IPS DF 19.7 (cell line): ENCODE measurements around the gene POU3F2.

Experiments
- DNase-seq: peaks from one replicate; pipeline ENCODE4 v3.0.0-alpha.2; 2013; ENCODE audit warnings: low read depth, low spot score

Gene POU3F2

DNA sequence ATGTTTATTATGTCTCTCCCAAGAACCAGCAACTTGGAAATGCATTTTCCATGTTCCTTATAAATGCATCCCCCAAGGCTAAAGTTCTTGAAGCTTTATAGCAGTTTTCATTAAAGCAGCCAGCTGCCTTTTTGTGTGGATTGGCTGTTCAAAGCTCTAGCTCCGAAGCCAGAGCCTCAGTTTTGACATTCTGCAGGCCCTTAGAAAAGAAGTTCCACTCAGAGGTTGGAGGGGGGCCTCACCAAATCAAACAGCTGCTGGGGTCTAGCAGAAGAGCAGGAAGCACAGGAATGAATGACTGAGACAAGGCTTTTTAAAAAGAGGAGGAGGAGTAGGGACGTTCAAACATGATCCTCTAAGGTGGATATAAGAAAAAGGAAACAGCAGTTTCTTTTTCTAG is 4.2 kb upstream of the POU3F2 start:
- no peak for DNase-seq

DNA sequence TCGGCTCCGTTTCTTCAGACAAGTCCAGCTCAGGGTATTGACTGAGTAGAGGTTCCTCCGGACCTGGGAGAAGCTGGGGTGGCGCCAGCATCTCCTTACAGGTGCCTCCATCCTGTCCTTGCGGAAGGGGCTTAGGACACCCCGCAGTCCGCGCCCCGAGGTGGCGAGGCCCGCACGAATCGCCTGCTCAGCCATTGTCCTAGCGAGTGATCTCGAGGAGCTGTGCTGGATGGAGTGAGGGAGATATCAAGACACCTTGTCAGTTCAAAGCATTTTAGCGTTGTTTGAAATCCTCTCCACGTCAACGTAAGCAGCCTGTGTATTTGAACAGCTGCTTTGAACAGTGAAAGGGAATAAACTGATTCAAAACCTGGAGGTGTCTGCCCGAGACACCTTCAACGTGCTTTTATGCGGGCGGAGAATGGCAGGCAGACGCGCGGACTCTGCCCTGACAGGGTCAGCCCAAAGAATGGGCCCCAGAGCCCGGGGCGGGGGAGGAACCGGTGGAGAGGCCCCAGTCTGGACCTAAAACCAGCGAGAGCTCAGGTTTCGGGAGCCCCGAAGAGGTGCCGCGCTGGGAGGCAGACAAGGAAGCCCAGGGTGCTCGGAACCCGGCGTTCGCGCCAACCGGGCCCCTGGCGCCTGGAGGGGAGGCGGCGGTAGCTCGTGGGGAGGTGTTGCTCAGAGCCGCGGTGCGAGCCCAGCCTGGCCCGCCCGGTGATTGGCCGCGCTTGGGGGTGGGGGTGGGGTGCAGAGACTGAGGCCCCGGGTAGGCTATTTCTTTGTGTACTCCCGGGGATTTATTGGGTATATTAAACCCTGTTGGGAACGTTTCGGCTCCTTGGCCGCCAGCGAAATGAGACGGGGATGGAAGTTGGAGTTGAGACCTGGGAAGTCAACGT is 3.1 kb upstream of the POU3F2 start:
- DNase-seq: no peak

DNA sequence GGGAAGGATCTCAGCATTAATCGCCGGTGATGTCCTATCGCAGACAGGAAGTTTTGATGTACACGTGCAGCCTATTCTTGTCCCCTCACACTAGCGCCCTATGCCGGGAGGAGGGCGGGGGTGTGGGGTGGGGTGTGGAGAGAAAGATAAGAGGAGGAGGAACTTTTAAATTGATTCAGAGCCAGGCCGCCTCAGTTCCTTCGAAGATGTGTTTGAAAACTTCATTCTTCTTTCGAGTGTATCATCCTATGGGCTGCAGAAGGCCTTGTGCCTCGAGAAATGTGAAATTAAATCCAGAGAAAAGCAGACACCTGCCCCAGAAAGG is 2.5 kb upstream of the POU3F2 start:
- DNase-seq: no peak

DNA sequence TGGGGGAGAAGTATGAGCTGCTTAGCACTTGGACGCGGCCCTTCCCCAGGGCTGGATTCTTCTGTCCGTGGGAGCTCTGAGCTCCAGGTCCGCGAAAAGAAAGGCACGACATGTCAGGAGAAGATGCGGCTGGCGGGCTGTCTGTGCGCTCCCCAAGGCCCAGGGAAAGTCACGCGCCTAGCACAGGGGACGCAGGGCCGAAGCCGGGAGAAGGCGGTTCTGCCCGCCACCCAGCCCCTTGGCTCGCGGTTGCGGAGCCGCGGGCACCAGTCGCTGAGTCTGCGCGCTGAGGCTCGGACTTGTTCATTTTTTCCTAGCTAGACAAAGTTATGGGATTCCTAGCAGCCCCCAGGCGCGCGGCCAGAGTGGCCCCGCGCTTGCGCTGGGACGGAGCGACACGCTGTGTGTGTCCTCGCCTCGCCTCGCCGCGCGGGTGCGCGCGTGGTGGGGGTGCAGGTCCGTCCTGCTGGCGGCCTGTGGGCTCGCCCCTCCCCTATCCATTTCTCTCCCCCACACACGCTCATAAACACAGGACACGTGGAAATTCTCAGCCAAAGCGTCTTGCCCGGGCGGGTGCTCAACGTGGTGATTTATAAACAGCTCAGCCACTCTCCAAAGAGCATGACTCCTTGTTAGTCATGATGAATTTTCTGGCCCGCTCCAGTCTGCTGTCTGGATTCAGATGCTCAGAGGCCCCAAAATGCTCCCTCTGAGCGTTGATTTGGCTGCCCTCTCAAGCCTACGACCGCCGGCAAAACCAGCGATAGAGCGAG is 1.9 kb upstream of the POU3F2 start:
- DNase-seq: no peak

DNA sequence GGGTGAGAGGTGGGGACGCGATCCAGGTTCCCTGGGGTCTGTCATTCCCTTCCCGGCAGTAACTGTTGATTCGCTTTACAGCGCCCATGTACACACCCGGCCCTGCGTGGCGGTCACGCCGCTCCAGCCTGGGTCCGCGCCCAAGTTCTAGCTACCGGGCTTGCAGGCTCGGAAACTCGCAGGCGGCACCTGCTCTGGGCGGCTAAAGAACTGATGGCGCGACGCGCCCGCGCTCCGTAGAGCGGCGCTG is 1.4 kb upstream of the POU3F2 start:
- DNase-seq: no peak

DNA sequence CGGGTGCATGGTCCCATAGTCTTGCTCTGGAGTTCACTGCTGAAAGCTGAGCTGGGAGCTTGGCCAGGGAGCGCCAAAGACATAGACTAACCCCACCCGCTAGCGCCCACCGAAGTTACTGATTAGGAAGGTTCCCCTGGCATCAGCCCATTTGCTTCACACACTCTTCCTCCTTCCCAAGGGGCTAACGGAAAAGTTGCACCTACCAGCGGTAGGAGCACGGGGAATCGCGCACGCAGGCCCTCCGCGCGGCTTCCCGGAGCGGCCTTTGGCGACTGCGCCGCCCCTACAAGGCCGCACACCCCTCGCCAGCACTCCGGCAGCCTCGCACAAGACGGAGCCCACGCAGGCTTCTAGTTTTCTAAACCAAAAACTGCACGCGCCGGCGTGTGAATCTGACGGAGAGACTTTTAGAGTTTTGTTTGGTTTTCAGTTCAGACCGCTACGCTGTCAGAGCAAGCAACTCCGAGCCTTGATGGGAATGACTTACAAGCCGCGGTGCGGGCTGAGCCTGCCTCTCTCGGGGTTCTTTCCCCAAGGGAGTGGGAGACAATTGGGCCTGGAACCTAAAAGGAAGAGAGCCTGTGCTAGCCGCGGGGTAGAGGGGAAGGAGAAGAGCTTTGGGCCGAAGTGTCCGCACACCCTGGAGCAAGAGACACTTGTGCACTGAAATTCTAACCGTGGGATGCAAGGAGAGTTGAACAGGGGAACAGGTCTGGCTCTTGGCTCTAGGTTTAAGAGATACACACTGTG is 891 bp upstream of the POU3F2 start:
- DNase-seq: no peak

DNA sequence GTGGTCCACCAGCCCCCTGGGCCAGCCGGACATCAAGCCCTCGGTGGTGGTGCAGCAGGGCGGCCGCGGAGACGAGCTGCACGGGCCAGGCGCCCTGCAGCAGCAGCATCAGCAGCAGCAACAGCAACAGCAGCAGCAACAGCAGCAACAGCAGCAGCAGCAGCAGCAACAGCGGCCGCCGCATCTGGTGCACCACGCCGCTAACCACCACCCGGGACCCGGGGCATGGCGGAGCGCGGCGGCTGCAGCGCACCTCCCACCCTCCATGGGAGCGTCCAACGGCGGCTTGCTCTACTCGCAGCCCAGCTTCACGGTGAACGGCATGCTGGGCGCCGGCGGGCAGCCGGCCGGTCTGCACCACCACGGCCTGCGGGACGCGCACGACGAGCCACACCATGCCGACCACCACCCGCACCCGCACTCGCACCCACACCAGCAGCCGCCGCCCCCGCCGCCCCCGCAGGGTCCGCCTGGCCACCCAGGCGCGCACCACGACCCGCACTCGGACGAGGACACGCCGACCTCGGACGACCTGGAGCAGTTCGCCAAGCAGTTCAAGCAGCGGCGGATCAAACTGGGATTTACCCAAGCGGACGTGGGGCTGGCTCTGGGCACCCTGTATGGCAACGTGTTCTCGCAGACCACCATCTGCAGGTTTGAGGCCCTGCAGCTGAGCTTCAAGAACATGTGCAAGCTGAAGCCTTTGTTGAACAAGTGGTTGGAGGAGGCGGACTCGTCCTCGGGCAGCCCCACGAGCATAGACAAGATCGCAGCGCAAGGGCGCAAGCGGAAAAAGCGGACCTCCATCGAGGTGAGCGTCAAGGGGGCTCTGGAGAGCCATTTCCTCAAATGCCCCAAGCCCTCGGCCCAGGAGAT is 1.0 kb downstream of the POU3F2 start:
- no peak for DNase-seq

DNA sequence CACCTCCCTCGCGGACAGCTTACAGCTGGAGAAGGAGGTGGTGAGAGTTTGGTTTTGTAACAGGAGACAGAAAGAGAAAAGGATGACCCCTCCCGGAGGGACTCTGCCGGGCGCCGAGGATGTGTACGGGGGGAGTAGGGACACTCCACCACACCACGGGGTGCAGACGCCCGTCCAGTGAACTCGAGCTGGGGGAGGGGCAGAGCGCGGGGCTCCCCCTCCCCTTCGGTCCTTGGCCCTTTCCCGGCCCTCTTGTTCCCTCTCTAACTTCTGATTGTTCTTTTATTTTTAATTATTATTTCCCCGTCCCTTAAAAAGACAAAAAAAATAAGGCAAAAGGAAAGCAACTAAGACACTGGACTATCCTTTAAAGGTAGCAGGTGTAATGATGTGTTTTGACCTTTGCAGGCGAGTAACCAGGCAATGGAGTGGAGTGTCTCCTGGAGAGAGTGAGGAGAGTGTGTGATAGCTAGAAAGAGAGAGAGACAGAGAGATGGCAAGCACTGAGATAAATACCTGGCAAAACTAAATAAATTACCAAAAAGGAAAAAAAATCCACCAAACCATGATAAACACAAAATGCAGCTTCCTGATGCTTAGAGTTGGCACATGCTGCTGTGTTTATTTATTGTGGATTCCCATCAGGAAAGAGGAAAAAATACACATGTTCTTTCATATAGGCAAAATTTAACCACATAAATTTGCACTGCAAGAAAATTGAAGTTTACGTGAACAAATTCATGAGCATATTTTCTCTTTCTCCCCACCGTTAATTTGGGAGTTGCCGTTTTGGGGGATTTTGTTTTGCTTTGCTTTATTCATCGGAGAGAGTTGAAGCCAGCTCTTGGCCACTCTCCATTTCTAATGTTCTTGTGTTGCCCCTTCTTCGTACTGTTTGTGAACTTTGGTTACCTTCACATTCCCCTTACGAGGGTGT is 1.9 kb downstream of the POU3F2 start:
- no peak for DNase-seq

DNA sequence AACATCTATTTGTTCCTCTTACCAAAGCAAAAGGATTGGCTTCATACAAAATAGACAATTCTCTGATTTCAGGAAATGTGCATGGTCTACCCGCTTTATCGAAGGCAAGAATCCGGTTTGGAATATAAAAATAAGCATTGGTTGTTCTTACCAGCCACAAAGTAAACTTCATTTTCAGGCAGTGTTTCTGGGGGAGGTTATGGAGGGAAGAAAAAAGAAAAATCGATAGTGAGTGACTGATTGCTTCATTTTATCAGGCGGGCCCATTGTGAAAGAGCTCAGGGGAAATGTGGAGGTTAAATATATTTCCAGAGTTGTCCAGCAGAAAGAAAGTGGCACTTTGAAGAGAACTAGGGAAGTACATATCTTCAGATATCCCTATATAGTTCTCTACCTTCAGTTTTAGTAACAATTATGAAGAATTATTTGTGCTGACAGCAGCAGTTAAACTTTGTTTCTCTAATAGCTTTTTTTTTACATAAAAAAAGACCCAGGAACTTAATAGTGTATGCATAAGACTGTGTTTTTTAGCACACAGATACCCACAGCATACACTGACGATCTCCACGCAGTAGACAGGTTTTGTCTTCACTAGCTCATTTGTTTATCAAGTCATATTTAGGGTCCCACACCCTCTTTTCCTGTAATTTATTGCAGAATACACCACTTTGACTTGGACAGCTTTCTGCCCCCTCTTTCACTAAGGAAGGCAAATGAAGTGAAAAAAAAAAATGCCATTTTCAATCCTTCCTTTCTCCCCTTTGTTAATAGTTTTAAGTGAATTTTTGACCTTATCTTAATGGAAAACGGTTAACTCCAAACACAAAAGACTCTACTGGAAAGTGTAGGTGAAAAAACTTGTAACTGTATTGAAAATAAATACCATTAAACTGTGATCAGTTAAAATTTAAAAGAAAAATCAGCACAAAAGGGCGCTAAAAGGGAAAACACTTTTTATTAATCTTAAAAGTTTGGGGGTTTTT is 2.9 kb downstream of the POU3F2 start:
- no peak for DNase-seq

DNA sequence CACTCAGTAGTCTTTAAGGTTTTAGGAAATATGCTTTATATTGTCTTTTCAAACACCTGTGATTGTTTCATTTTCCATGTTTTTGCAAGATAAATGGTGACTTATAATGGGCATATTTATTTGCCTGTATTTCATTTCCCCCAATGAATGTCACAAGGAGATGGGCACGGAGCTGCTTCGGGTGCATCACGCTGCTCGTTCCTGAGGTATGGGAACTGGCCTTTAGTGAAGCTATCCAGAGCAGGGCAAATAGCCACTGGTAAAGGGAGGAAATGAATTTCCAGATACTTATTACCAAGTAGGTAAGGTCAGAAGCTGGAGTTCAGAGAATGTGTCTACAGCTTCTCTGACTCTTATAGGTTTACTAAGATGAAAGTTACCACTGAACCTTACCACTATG is 3.7 kb downstream of the POU3F2 start:
- no peak for DNase-seq

DNA sequence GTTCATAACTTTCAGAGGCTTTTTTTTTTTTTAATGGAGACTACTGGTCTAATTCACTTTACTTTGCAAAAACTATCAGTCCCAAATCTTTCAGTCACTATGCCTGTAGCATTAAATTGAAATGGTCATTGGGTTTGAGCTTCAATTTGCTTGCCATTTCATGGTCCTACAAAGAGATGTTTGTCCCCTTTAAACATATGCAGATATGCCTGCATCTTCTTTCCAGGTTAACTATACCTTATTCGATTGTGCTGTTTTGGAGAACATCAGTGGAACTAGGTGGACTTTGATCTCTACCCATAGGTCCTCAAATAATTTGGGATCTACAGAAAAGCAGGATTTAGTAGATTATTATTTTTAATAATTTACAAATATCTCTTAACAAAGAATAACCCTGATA is 4.6 kb downstream of the POU3F2 start:
- DNase-seq: no peak

DNA sequence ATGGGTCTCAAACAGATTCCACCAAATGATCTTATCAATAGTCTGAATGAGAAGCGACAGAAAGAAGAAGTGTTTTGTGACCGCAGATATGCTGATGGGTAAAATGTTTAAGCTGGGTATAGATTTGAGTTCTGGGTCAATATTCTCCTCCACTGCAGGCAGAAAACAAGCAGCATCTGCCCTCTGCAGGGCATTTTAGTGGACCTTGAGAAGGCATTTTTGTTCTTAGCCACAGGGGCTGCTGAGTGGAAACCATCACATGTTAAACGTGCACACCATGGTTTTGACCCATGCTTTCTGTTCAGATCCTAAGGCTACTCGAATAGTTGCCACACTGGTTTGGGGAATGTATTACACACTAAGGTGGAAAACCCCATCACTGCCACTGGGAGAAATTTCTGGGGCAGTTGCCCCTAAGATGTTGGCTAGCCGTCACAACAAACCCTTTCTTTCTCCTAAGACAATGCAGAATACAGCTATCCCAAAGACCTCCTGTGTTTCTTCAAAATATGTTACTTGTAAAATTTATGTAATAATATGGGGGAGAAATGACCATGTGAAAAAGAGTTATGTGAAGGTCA is 5.5 kb downstream of the POU3F2 start:
- DNase-seq: no peak

DNA sequence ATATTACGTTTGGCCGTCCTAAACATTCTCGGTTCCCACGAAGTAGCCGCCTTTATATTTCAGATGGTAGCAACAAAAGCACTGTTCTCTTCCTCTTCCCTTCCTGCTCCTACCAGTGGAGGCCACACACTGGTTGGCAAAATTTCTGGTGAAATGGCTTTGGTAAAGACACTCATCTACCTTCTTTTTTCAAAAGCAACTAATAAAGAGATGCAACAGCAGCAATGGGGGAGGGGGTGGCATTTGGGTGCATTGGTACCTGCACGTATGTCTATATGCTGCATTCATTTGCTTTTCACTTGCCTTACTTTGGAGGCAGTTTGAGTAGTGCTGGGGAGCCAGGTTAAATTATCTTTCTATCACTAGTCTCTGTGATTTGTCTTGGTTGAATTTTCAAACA is 6.0 kb downstream of the POU3F2 start:
- no peak for DNase-seq

DNA sequence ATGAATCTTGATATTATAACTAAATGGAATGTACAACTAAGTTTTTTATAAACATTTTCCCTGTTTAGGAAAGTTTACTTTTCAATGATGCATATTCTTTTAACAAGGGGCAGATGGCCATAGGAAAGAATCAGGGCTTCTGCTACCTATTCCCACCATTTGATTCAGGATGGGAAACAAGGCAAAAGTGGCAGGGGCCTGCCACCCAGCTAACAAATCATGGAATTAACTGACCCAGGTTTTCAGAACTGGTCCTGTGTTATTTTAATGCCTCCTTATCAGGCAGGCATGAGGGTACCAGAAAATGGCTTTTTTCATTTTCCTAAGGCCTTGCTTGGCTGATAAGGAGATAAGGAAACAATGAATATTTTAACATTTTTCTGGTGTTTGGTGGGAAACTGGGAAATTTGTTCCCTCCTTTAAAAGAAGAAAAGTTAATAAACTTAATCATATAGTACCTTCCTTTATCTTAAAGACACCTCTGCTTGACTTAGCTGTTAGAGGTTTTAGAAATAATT is 6.7 kb downstream of the POU3F2 start:
- DNase-seq: no peak

DNA sequence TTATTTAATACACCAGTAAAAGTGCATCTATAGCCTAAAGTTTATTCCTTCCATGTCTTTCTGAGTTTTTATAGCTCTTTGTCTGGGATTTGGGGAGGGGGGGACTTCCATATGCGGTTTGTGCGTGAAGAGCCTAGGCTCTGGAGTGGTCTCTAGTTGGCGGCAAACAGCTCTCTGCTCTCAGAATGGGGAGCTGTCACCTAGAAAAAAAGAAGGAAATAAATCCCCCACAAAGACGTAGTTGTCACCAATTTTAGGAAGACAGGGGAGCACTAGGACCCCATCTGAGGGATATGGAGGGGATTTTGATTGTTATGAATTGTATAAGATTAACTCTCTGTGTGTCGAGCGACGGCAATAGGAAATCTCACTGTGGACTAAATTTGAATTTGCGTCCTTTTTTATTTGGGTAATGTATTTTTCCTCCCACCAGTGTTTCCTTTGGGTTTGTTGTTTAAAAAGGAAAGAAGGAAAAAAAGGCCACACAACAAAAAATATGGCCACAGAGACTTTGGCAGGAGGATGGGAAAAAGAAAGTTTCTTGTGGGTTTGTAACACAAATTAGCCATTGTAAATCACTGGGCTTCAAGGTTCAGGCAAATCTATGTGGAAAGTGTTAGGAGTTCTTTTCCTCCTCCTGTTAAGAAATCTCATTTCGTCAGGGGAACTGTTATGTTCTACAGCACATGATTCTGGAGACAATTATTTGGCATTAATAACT is 7.4 kb downstream of the POU3F2 start:
- DNase-seq: no peak

DNA sequence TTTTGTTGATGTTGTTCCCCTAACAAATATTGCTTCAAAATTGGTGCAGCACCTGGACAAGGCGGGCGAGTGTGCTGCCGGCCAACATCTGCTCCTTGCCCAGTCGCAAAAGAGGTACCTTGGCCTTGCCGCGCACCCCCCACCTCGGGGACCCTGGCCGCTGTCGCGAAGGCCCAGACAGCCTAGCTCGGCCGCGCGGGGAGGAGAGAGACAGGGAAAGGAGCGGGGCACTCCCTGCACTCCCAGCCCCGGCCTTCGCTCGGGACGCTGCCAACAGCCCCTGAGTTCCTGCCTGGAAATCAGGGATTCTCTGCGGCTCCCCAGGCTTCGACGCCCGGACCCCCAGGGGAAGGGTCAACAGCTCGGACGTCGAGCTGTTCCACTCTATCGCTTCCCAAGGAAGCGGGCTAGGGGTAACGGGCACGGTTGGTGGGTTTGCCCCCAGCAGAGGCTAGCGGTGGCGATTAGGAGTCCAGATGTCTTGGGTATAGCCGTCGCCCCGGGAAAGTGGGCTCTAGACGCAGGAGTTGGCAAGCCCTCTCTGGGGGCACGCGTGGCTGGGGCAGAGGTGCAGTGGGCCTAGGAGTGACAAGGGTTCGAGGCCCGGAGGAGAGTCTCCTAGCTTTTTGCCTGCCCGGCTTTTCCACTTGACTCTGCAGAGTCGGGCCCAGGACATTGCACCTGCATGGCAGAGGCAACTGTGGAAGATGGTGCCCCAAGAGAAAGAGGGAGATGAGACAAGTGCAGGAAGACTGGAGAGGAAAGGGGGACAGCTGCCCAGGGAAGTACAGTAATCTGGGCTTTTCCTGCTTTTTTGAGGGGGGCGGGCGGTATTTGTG is 8.2 kb downstream of the POU3F2 start:
- DNase-seq: no peak
